GM12874 (cell line): Measurements from ENCODE around the gene LRRC8D.

Source experiments
- TF ChIP-seq, protein P1 (sequence below): IDR thresholded peaks from 2 replicates; pipeline ENCODE4 v1.5.1; 2011; ENCODE audit warnings: low read depth, mild to moderate bottlenecking, control low read depth, low read length, moderate library complexity; ENCODE audit not compliant: insufficient read depth

LRRC8D gene

DNA sequence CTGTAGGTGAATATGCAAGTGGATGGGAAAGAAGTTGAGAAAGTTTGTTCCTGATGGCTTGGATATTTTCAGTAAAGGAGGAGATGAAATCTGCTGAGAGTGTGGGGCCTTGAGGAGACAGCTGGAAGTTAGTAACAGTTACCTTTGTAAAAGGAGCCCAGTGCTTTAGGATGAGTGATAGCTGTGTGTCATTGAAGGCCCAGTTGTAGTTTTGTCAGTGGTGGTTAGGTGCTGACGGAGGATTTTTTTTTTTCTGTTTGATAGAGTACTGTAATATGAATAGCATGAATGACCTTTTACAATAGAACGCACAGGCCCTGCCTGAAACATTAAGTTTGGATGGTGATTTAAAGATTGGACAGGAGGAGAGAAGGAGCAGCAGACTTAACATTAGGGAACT is 33.3 kb downstream of the LRRC8D start:
- TF ChIP-seq, protein P1, sequence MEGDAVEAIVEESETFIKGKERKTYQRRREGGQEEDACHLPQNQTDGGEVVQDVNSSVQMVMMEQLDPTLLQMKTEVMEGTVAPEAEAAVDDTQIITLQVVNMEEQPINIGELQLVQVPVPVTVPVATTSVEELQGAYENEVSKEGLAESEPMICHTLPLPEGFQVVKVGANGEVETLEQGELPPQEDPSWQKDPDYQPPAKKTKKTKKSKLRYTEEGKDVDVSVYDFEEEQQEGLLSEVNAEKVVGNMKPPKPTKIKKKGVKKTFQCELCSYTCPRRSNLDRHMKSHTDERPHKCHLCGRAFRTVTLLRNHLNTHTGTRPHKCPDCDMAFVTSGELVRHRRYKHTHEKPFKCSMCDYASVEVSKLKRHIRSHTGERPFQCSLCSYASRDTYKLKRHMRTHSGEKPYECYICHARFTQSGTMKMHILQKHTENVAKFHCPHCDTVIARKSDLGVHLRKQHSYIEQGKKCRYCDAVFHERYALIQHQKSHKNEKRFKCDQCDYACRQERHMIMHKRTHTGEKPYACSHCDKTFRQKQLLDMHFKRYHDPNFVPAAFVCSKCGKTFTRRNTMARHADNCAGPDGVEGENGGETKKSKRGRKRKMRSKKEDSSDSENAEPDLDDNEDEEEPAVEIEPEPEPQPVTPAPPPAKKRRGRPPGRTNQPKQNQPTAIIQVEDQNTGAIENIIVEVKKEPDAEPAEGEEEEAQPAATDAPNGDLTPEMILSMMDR, result no peak

DNA sequence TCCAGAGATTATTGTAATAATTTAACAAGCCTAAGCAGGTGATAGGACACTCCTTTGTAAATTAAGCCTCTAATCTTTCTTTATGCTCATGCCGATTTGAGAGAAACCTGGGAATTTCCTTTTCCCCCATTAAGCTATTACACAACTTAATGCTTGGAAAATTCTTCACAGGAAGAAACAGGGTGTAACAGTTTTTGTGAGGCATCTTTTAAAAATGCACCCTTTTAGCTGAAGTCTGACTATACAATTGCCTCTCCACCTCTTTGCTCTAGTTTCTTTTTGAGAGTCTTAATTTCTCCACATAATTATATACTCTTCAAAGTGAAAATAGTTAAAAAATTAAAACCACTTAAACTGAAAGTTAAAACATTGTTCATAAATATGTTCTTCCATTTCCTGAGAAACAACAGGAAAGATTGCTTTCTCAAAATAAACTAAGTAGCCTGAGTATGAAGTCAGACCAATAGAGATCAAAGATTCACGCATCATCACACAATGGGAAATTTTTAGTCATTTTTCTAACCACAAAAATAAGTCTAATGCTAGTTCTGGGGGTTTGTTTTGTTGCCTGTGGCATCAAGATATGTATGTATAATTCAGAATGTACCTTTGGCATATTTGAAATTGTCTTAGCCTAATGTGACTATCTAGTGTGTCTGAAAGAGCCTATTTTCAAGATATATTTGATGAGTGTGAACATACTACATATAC is 34.7 kb downstream of the LRRC8D start:
- TF ChIP-seq, protein P1, result no peak

DNA sequence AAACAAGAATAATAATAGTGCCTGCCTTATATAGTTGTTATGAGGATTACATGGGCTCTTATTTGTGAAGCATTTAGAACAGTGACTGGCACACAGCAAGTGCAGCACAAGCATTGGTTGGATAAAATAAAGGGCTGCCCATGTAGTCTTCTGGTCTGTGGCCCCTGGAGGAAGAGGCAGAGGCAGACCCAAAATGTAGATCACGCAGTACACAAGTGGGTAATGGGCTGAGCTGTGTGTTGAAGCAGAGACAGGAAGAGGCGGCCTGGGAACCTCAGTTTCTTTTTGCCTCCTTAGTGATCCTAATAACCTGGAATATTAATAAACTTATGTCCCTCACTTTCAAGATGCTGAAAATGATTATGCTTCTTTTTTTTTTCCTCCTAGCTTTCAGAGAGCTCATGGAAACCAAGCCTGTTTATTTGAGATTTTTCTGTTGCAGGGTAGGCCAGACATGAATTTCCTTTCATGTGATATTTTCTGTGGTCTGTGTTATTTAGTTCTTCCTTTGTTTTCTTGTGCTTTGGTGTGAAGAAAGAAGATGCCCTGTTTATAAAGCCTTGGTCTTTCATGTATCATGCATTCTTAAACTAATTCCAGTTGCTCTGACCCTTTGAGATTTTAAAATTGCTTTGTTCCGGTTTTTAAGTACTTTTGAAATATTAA is 42.5 kb downstream of the LRRC8D start:
- TF ChIP-seq, protein P1, result no peak

DNA sequence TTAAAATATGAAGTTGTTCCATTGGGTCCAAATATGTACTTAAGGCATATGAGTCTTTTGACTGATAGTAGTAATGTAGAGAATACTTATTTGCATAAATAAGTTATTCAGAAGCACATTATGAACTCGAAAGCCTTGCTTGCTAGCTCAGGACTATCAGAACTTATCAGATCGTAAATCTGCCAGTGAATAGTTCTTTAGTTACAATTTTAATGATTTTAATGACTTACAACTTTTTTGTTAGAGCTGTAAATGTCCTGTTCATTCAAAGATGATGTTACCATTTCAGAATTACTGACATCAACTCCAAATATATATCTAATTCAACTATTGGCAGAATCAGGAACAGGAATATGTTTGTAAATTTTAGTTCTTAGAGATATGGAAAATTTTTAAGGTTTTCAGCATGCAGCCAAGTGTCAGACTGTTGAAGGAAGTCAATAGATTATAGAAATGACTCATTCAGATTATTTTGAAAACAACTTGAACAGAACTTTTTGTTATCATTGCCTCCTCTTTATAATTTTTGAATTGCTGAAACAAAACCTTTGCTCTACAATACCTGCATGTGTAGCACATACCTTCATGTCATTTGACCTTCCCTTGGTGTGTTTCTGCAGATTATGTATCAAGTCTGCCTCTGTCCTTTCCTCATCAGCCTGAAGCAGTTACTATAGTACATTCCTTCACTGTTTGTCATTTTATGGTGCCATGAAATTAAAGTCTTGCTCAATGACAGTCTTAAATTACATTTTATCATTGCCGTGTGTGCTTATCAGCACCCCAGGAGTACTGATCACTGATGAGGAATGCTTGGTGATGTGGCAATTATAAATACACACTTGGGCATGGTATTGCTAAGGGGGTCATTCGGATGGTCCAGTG is 44.9 kb downstream of the LRRC8D start:
- TF ChIP-seq, protein P1, result no peak

DNA sequence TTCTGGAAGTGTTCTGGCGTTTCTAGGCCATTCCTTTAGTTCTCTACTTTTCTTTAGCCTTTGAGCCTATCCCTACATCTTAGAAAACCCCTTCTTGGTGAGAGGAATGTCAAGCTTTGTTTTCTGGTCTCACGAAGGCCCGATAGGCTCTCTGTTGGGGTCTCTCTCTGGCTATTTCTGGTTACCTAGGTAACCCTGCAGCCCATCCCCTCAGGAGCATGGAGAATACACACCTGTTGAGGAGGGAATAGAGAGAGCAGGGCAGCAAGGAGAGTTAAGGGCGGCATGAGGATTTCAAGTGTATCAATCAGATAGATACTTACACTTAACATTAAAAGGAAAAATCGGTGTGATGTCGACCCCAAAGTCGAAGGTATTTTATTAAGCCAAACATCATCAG is 45.7 kb downstream of the LRRC8D start:
- TF ChIP-seq, protein P1, result no peak

DNA sequence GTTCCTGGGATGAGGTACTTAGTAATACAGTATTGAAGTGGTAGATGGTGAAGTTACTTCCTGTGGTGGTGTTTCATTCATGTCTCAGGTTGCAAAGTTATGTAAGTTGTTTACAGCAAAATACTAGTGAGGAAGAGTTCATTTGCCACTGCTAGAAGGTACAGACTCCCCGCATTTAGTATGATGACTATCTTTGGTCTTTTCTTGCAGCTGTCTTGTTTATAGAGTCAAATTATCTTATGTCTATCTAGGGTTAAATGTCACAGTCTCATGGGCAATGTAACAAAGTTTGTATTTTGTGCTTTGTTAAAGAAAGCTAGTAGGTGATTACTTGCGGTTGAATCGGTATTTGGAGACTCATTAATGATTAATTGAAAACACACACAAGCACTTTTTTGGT is 50.2 kb downstream of the LRRC8D start:
- TF ChIP-seq, protein P1, result no peak
